Omental fat pad (tissue), 4 donors: ENCODE results near the gene ZNRF3. TPM values are rescaled to one million over a fixed set of nuclear protein-coding genes. Genes with fewer than 3 reads are reported as not detected.

Experiments used
- ATAC-seq: fragments of 150-250 bp; one replicate; pipeline ENCODE4 v1.9.1; 2016; ENCODE audit warnings: mild to moderate bottlenecking, moderate library complexity; ENCODE audit not compliant: low FRiP score
- DNase-seq: peaks from one replicate; pipeline ENCODE4 v3.0.0-alpha.2; 2019; ENCODE audit warnings: low spot score
- total RNA-seq, 4 donors: library from RNA; depleted of rRNA; stranded (reverse); fragments of >200 nt; gene quantifications; one replicate each; pipeline ENCODE4 v1.1.0, GENCODE V29; 2016
- TF ChIP-seq, protein P1 (sequence below), 3 donors: fragments of 450-650 bp; IDR thresholded peaks; one replicate each; pipeline ENCODE4 v1.5.1; 2016 to 2017; ENCODE audit warnings: antibody characterized with exemption in 3 of 3, mild to moderate bottlenecking in 3 of 3, moderate library complexity in 2 of 3

Gene ZNRF3
- total RNA-seq, 4 donors from 2014 or later = 7.7 to 14.4 (median 8.2) TPM

DNA sequence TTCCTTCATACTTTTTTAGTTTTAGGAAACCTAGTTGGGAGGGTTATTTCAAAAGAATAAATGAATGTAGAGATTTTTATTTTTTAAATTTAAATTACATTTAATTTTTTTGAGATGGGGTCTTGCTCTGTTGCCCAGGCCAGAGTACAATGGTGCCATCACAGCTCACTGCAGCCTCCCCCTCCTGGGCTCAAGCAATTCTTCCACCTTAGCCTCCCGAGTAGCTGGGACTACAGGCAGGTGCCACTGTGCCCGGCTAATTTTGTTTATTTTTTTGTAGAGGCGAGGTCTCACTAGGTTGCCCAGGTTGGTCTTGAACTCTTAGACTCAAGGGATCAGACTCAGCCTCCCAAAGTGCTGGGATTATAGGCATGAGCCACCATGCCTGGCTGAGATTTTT, 32.6 kb downstream of the ZNRF3 start:
- ATAC-seq = no peak
- TF ChIP-seq, protein P1, sequence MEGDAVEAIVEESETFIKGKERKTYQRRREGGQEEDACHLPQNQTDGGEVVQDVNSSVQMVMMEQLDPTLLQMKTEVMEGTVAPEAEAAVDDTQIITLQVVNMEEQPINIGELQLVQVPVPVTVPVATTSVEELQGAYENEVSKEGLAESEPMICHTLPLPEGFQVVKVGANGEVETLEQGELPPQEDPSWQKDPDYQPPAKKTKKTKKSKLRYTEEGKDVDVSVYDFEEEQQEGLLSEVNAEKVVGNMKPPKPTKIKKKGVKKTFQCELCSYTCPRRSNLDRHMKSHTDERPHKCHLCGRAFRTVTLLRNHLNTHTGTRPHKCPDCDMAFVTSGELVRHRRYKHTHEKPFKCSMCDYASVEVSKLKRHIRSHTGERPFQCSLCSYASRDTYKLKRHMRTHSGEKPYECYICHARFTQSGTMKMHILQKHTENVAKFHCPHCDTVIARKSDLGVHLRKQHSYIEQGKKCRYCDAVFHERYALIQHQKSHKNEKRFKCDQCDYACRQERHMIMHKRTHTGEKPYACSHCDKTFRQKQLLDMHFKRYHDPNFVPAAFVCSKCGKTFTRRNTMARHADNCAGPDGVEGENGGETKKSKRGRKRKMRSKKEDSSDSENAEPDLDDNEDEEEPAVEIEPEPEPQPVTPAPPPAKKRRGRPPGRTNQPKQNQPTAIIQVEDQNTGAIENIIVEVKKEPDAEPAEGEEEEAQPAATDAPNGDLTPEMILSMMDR (IDR thresholded peaks at IDR 0.05) = no peak
- no peak for DNase-seq

DNA sequence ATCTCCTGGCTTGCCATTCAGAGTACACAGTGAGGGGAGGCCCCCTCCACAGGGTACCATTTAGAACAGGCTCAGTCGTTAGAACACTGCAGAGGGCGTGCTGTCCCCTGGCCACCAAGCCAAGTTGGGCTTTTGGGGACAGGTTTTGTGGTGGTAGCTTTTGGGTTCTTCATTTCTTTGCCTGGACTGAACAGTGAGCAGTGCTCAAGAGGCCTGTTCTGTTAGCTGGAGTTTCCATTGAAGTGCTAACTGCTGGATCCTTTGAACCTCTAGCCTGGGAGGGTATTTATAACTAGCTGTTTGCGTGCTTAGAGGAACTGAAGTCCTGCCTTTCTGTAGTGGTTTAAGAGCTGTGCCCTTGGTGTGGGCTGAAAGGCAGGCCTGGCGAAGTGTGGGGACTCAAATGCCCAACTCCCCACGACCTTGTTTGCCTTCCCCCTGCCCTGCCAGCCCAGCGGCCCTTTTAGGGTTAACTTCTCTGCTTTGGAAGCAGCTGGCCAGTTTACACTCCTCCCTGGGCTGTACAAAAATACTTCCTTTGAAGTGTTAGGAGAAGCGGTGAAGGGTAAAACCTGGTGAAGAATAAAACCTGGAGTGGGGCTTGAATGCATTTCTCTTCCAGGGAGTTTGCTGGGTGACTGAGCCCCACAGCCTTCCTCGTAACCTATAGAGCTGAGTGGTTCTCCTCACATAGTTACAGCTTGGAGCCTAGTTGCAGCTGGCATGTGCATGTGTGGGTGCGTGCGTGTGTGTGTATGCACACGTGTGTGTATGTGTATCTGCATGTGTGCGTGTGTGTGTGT, 34.6 kb downstream of the ZNRF3 start:
- DNase-seq = no peak

DNA sequence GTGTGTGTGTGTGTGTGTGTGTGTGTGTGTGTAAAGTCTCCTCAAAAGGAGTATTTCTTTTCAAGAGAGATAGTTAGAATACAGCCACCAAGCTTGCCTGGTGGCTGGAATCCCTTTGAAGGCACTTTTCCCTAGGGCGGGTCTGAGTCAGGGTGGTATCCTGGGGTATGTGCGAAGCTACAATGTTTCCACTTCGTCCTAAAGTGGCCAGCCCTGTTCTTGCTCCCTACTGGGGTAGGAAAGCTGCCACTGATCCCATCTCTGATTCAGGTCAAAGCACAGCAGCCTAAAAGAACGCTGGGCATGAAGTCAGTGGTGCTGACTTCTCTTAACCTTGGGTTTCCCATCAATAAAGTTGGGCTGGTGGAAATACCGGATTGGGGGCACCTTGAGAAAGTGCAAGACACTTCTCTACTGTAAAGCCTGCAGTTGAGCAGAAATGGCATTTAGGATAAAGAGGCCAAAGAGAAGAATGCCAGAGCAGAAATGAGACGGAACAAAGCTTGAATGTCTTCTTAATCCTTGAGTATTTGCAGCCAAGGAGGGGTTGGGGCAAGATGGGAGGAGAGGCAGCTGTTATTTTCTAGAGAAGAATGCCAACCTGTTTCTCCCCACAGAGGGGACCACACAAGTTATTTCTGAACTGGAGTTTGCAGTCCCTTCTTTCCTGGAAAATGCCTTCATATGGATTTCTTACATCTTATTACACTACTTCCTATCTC, 35.3 kb downstream of the ZNRF3 start:
- ATAC-seq (no peak), DNase-seq (no peak)
- TF ChIP-seq, protein P1 (IDR thresholded peaks at IDR 0.05) = no peak

More for the DNA sequence above, 34.6 kb downstream of the ZNRF3 start:
- TF ChIP-seq, protein P1 (IDR thresholded peaks at IDR 0.05) = no peak
- no peak for ATAC-seq

DNA sequence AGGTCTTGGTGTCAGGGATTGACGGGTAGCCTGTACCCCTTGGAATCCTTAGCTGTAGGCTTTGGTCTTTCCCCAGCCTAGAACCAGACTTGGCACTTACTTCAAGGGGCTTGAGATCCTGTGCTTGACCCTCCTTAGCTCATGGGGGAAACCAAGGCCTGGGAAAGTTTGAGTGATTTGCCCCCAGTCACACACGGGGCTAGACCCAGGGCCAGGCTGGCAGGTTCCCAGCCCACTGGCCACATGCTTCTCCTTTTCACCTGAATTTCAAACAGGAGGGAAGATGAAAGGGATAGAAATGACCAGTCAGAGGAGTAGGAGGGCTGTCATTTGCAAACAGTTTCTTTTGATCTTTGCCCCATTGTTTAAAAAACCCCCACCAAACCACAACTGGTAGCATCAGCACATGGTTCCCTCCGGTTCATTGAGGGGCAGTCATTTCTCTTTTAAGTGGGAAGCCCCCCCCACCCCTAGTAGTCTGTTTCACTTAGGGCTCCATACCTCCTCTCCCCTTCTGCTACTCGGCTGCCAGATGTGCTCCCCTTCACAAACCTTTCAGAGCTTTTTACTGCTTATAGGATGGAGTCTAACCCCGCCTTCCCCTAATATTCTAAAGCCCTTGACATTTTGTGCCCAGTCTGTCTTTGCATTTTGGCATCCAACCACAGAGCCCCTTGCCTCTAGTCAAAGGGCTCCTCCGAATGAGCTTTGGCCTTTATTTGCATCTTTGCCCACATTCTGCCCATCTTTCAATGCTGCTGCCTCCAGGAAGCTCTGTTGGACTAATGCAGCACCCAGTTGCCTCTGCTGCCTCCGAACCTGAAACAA, 37.6 kb downstream of the ZNRF3 start:
- DNase-seq (no peak), ATAC-seq (no peak)
- TF ChIP-seq, protein P1 (IDR thresholded peaks at IDR 0.05) = no peak

DNA sequence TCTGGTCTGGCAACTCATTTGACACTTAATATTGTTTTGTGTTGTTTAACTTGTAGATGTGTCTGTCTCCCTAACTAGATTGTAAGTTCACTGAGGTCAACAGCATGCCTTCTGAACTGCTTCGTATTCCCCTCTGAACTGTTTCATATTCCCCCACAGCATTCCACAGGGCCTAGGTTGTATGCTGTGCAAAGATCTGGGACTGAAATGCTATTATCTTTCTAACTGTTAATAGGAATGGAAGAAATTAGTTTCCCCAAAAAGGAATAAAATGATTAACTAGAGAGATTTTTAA, 38.2 kb downstream of the ZNRF3 start:
- ATAC-seq = no peak
- DNase-seq = no peak
- TF ChIP-seq, protein P1 (IDR thresholded peaks at IDR 0.05) = no peak

DNA sequence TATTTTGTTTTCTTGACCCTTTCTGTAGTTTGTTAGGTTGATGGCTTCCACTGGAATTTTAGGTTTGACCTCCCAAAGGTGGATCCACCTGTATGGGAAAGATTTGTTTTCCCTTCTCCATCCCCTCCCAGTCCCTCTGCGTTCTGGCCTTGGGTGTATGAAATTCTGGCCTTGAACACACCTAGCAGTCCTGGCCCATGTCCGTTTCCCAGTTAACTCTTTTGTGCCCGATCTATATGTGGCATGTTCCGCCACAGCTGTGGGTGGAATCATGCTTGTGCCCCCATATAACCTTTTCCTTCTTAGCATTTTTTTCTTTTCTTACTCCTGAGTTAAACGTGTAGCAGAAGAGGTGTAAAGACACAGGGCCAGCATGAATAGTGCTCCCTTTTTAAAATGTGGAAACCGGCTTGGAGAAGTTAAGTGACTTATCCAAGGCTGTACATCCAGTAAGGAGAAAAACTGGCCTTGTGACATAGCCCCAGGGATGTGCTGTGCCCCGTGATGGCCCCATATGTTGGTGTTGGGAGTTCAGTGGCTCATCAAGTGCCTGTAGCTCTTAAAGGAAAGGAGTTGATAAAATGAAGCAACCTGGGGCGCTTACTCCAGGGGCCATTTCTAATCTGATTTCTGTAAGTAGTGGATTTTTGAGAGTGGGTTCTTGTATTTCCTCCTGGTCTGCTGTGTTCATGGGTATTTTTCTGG, 39.3 kb downstream of the ZNRF3 start:
- ATAC-seq (no peak), DNase-seq (no peak)
- TF ChIP-seq, protein P1 (IDR thresholded peaks at IDR 0.05) = no peak
